IPS-15b (cell line): ENCODE data around the gene ABL1.

ENCODE experiments used
- H3K27me3 ChIP-seq: one replicate; pipeline ENCODE4 v1.6.1; 2013; ENCODE audit warnings: low read length; ENCODE audit not compliant: control insufficient read depth, insufficient read depth
- H3K36me3 ChIP-seq: one replicate; pipeline ENCODE4 v1.6.1; 2013; ENCODE audit warnings: low read length; ENCODE audit not compliant: control insufficient read depth, insufficient read depth
- H3K4me1 ChIP-seq: one replicate; pipeline ENCODE4 v1.6.1; 2013; ENCODE audit warnings: mild to moderate bottlenecking, low read length; ENCODE audit not compliant: control insufficient read depth, insufficient read depth
- H3K4me3 ChIP-seq: one replicate; pipeline ENCODE4 v1.5.1; 2013; ENCODE audit warnings: low read depth, low read length
- H3K9ac ChIP-seq: one replicate; pipeline ENCODE4 v1.6.1; 2013; ENCODE audit warnings: low read depth, mild to moderate bottlenecking, low read length
- H3K9me3 ChIP-seq: one replicate; pipeline ENCODE4 v1.6.1; 2013; ENCODE audit warnings: mild to moderate bottlenecking, low read length; ENCODE audit not compliant: control insufficient read depth, insufficient read depth

ABL1 gene

GRCh38 chr9:130805510-130806326 lies 29.3 kb upstream of the ABL1 start:
- no peaks in the 10 kb centered on the region for H3K36me3 ChIP-seq
- no peak overlapping the region for H3K9ac ChIP-seq
- no peaks in the 10 kb centered on the region for H3K4me1 ChIP-seq
- no peak overlapping the region for H3K4me3 ChIP-seq
- H3K9me3 ChIP-seq, result no peaks in the 10 kb centered on the region
- no peaks in the 10 kb centered on the region for H3K27me3 ChIP-seq

GRCh38 chr9:130806327-130806716 lies 28.7 kb upstream of the ABL1 start:
- H3K9me3 ChIP-seq, result no peaks in the 10 kb centered on the region
- H3K36me3 ChIP-seq, result no peaks in the 10 kb centered on the region
- no peaks in the 10 kb centered on the region for H3K27me3 ChIP-seq
- no peak overlapping the region for H3K4me3 ChIP-seq
- H3K9ac ChIP-seq, result no peak overlapping the region
- H3K4me1 ChIP-seq, result no peaks in the 10 kb centered on the region

- Histone ChIP-seq H3K9me3 (no peaks in the 10 kb centered on the region), H3K4me1 (no peaks in the 10 kb centered on the region), H3K9ac (no peak overlapping the region), H3K27me3 (no peaks in the 10 kb centered on the region), H3K4me3 (no peak overlapping the region), H3K36me3 (no peaks in the 10 kb centered on the region)
These were observed 24.4 kb upstream of the ABL1 start for GRCh38 chr9:130810609-130811136.

GRCh38 chr9:130815242-130815808 lies 19.7 kb upstream of the ABL1 start:
- Histone ChIP-seq H3K27me3 (no peaks in the 10 kb centered on the region), H3K4me3 (no peak overlapping the region), H3K36me3 (no peaks in the 10 kb centered on the region), H3K4me1 (no peaks in the 10 kb centered on the region), H3K9me3 (no peaks in the 10 kb centered on the region), H3K9ac (no peak overlapping the region)

GRCh38 chr9:130817914-130818313 lies 17.1 kb upstream of the ABL1 start:
- no peak overlapping the region for H3K4me3 ChIP-seq
- no peaks in the 10 kb centered on the region for H3K27me3 ChIP-seq
- H3K4me1 ChIP-seq, result peaks cover 4% of the 10 kb centered on the region
- no peaks in the 10 kb centered on the region for H3K36me3 ChIP-seq
- H3K9ac ChIP-seq, result no peak overlapping the region
- no peaks in the 10 kb centered on the region for H3K9me3 ChIP-seq

GRCh38 chr9:130820135-130820738 lies 14.8 kb upstream of the ABL1 start:
- Histone ChIP-seq H3K4me1 (peaks cover 25% of the 10 kb centered on the region), H3K9me3 (no peaks in the 10 kb centered on the region), H3K9ac (no peak overlapping the region), H3K36me3 (no peaks in the 10 kb centered on the region), H3K27me3 (no peaks in the 10 kb centered on the region), H3K4me3 (no peak overlapping the region)

GRCh38 chr9:130823435-130823834 lies 11.6 kb upstream of the ABL1 start:
- H3K4me3 ChIP-seq, result no peak overlapping the region
- no peak overlapping the region for H3K9ac ChIP-seq
- H3K9me3 ChIP-seq, result no peaks in the 10 kb centered on the region
- H3K36me3 ChIP-seq, result no peaks in the 10 kb centered on the region
- peaks cover 35% of the 10 kb centered on the region for H3K4me1 ChIP-seq
- no peaks in the 10 kb centered on the region for H3K27me3 ChIP-seq

GRCh38 chr9:130824079-130824478 lies 11.0 kb upstream of the ABL1 start:
- Histone ChIP-seq H3K4me1 (peaks cover 35% of the 10 kb centered on the region), H3K27me3 (no peaks in the 10 kb centered on the region), H3K9ac (peak overlapping the region; percentile 32), H3K9me3 (no peaks in the 10 kb centered on the region), H3K4me3 (no peak overlapping the region), H3K36me3 (no peaks in the 10 kb centered on the region)

- H3K9ac ChIP-seq, result peak overlapping the region; percentile 32
- H3K9me3 ChIP-seq, result no peaks in the 10 kb centered on the region
- H3K4me3 ChIP-seq, result no peak overlapping the region
- H3K27me3 ChIP-seq, result no peaks in the 10 kb centered on the region
- H3K36me3 ChIP-seq, result no peaks in the 10 kb centered on the region
- H3K4me1 ChIP-seq, result peaks cover 35% of the 10 kb centered on the region
These were observed 10.3 kb upstream of the ABL1 start for GRCh38 chr9:130824643-130825350.

- Histone ChIP-seq H3K36me3 (no peaks in the 10 kb centered on the region), H3K27me3 (no peaks in the 10 kb centered on the region), H3K4me1 (peaks cover 36% of the 10 kb centered on the region), H3K4me3 (no peak overlapping the region), H3K9me3 (no peaks in the 10 kb centered on the region), H3K9ac (no peak overlapping the region)
These were observed 9.8 kb upstream of the ABL1 start for GRCh38 chr9:130825351-130825651.

GRCh38 chr9:130825809-130826208 lies 9.2 kb upstream of the ABL1 start:
- no peaks in the 10 kb centered on the region for H3K9me3 ChIP-seq
- H3K36me3 ChIP-seq, result no peaks in the 10 kb centered on the region
- H3K4me3 ChIP-seq, result no peak overlapping the region
- H3K27me3 ChIP-seq, result no peaks in the 10 kb centered on the region
- peaks cover 41% of the 10 kb centered on the region for H3K4me1 ChIP-seq
- no peak overlapping the region for H3K9ac ChIP-seq
